Sigmoid colon (tissue), 4 donors: ENCODE data around the gene MAST2.

Experiments
- EP300 ChIP-seq, 4 donors: sonication (generic); formaldehyde crosslinking; IDR thresholded peaks; one replicate each; pipeline ENCODE4 v1.6.1; 2017; ENCODE audit warnings: antibody characterized with exemption in 4 of 4
- POLR2AphosphoS5 ChIP-seq, 4 donors: sonication (generic); formaldehyde crosslinking; IDR thresholded peaks; one replicate each; pipeline ENCODE4 v1.6.1; 2017; ENCODE audit warnings: antibody characterized with exemption in 4 of 4
- TF ChIP-seq, protein P1 (sequence below), 4 experiments: fragments of 450-650 bp in 3 of 4; fragments of 200-600 bp in 1 of 4; IDR thresholded peaks; one replicate each; pipeline ENCODE4 v1.5.1; 2016 to 2019; ENCODE audit warnings: antibody characterized with exemption in 4 of 4, mild to moderate bottlenecking in 3 of 4, moderate library complexity in 2 of 4

DNA sequence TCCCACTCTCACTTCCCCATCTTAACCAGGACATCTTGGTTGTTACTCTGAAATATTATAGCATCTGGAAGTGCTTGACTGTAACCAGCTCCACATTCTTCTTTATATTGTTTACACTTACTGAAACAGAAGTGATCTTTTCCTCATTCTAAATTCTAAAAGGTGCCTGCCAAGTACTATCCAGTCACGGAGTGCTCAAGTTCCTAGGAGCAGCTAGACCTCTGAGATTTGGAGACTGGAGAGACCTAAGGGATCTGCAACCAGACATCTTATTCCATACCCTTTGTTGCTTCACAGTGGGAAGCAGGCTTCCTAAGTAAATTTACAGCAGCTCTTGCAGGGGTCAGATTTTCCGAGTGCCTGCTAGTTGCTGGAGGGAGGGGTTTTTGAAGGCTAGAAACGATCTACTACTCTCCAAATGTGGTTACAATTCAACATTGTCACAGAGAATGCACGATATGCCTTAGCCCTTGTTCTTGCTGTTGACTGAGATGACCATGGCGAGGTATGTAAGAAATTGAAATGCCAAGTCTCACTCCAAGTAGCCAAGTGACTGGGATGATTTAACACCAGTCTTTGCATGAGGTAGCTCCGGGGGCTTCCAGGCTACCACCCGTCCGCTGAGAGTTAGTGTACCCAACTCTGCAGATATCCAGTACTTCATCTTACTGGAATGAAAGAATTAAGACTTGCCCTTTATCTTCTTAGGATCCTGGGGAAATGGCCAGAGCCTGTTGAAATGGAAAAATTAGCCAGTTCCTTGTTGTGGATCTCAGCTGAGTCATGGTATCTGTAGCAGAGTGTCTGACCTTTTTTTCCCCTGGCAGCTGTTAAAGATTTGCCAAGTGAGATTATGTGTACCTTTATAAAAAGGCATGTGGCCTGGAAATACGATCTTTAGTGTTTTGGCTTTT lies 150.8 kb downstream of the MAST2 start:
- TF ChIP-seq, protein P1, sequence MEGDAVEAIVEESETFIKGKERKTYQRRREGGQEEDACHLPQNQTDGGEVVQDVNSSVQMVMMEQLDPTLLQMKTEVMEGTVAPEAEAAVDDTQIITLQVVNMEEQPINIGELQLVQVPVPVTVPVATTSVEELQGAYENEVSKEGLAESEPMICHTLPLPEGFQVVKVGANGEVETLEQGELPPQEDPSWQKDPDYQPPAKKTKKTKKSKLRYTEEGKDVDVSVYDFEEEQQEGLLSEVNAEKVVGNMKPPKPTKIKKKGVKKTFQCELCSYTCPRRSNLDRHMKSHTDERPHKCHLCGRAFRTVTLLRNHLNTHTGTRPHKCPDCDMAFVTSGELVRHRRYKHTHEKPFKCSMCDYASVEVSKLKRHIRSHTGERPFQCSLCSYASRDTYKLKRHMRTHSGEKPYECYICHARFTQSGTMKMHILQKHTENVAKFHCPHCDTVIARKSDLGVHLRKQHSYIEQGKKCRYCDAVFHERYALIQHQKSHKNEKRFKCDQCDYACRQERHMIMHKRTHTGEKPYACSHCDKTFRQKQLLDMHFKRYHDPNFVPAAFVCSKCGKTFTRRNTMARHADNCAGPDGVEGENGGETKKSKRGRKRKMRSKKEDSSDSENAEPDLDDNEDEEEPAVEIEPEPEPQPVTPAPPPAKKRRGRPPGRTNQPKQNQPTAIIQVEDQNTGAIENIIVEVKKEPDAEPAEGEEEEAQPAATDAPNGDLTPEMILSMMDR (IDR thresholded peaks at IDR 0.05), result no peak
- TF ChIP-seq POLR2AphosphoS5 (IDR thresholded peaks at IDR 0.05) (peak; percentile 24 to 79 (median 72)), EP300 (IDR thresholded peaks at IDR 0.05) (peak in 2 of 4 donors; percentile 25 to 46)
